GM18502 (cell line): Measurements from ENCODE around the gene NELFB.
A peak's percentile ranks its signal among the peaks of the same experiment; 100 is the strongest.
"Not testable (repeated sequence)": the region's sequence is repeated elsewhere in the genome, so short reads cannot be mapped to it uniquely, and the experiment has no call there.

ENCODE experiments used
- ATAC-seq: cut with Tn5 transposase; IDR thresholded peaks from one replicate; pipeline ENCODE4 v1.9.1; 2021; ENCODE audit warnings: mild to moderate bottlenecking; ENCODE audit not compliant: unreplicated experiment, poor library complexity

NELFB gene

GRCh38 chr9:137245450-137246421 is 9.4 kb upstream of the NELFB start:
- no peak for ATAC-seq

GRCh38 chr9:137247135-137247915 is 7.8 kb upstream of the NELFB start:
- ATAC-seq, result no peak

DNA sequence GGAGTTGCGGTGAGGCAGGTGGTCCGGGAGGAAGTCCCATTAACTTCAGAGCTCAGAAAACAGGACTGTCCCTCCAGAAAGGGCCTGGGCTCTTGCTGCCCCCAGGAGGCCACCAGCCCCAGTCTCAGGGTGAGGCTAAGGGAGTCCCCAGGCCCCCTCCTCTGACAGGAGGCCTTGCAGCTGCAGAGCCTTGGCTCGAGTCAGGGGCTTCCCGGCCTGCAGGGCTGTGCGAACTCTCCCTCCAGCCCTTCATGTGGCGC is 7.3 kb upstream of the NELFB start:
- ATAC-seq, result no peak

GRCh38 chr9:137250329-137251193 is 4.6 kb upstream of the NELFB start:
- ATAC-seq, result no peak

DNA sequence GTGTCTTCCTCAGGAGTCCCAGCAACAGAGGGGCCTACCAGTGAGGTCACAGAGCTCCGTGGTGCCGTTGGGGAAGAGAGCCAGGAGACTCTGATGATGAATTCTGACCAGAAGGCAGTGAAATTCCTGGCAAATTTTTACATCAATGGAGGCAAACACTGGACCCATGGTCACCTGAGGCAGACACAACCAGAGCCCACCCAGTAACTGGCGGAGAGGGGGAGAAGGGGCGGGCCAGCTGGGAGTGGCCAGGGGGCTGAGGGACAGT is 4.0 kb upstream of the NELFB start, which contains the start of gene STPG3:
STPG3 (plus strand) TSS at position 93 of the 268 bp plus-strand sequence; CDS start at position 94, 1 bp downstream.
- ATAC-seq, result no peak

GRCh38 chr9:137251490-137252268 is 3.4 kb upstream of the NELFB start:
- ATAC-seq, result no peak

GRCh38 chr9:137252555-137253506 is 2.3 kb upstream of the NELFB start:
- no peak for ATAC-seq

GRCh38 chr9:137253717-137254623 is 1.2 kb upstream of the NELFB start:
- ATAC-seq, result no peak

DNA sequence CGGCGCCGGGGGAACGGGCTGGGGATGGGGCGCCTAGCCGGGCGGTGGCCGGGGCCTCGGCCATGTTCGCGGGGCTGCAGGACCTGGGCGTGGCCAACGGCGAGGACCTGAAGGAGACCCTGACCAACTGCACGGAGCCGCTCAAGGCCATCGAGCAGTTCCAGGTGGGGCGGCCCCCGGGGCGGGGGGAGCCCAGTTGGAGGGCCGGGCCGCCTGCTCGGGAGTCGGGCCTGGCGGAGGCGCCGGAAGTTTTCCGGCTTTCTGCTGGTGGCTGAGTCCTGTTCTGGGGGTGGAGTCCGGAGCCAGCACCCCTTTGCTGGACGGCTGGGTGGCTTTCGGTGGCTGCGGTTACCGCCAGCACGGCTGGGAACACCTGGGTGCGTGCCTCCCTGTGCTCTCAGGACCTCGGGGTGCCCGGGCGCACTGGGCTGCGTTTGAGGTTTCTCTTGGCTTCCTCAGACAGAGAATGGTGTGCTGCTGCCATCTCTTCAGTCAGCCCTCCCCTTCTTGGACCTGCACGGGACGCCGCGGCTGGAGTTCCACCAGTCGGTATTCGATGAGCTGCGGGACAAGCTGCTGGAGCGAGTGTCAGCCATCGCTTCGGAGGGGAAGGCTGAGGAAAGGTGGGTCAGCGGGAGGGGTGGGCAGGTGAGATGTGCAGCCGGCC is 454 bp downstream of the NELFB start:
- ATAC-seq, result peak; percentile 26

DNA sequence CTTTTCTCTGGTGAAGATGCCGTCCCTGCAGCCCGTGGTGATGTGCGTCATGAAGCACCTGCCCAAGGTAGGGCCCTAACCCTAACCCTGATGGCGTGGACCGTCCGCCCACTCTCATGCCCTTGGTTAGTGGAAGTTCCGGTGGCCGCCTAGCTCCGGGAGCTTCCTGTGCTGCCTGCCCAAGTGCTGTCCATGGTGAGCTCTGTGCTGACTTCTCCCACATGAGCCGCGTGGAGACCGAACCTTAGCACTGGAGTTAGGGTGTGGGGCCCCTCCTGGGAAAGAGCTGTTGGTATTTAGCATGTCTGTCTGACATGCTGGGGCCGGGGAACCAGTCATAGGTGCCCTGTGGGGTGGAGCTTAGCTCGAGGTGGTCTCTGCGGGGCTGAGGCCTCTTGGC is 1.2 kb downstream of the NELFB start:
- ATAC-seq, result no peak

DNA sequence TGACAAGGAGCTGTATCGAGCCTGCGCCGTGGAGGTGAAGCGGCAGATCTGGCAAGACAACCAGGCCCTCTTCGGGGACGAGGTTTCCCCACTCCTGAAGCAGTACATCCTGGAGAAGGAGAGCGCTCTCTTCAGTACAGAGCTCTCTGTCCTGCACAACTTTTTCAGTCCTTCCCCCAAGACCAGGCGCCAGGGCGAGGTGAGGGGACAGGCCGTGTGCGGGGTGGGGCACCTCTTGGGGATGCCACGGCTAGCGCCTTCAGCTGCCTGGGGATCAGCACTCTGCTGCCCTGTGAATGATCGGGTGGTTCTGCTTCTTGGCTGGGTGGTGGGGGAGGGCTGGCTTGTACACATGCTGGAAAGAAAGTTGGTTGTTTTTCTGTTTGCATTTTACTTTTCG is 1.7 kb downstream of the NELFB start:
- no peak for ATAC-seq

DNA sequence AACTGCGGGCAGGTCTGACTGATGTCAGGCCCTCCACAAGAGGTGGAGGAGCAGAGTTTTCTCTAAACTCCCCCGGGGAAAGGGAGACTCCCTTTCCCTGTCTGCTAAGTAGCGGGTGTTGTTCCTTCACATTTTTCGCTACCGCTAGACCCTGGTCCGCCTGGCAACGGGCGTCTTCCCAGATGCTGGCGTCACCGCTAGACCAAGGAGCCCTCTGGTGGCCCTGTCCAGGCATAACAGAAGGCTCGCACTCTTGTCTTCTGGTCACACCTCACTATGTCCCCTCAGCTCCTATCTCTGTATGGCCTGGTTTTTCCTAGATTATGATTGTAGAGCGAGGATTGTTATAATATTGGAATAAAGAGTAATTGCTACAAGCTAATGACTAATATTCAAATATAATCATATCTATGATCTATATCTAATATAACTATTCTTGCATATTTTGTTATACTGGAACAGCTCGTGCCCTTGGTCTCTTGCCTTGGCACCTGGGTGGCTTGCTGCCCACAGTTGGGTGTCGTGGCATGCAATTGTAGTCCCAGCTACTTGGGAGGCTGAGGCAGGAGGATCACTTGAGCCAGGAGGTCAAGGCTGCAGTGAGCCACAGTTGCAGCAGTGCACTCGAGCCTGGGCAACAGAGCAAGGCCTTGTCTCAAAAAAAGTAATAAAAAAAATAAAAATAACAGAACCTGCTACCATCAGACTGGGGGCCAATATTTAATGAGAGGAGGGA is 7.2 kb downstream of the NELFB start:
- ATAC-seq, result not testable (repeated sequence)

- ATAC-seq, result no peak
Measured at GRCh38 chr9:137262909-137263285, 7.8 kb downstream of the NELFB start.

DNA sequence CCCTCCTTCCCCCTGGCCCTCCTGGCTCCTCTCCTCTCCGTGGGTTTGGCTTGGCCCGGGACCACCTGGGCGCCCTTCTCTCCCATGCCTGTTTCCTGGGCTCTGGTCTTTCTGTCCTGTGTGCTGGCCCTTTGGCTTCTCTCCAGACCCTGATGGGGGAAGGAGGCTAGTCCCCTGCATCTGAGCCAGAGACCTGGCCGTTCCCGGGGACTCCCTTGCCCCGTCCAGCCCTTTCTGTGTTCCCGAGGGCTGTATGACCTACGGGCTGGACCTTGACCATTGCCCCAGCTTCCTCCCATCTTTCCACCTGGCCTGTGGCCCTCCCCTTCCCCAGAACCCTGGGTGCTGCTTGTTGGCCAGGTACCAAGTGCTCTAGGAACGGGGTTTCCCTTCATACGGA is 8.4 kb downstream of the NELFB start:
- no peak for ATAC-seq

DNA sequence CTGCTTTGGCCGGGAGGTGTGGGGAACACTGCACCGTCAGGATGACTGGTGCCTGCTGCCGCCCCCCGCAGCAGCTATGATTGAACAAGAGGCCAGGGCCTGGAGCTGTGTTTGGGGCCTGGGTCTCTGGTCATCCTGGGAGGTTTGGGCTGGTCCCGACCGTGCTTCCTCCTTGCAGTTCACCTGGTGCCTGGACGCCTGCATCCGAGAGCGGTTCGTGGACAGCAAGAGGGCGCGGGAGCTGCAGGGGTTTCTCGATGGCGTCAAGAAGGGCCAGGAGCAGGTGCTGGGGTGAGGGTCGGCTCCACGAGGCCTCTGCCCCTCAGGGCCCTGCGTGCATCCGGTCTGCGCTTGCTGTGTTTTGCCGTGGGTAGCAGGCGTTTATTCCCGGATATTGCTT is 8.9 kb downstream of the NELFB start:
- no peak for ATAC-seq

DNA sequence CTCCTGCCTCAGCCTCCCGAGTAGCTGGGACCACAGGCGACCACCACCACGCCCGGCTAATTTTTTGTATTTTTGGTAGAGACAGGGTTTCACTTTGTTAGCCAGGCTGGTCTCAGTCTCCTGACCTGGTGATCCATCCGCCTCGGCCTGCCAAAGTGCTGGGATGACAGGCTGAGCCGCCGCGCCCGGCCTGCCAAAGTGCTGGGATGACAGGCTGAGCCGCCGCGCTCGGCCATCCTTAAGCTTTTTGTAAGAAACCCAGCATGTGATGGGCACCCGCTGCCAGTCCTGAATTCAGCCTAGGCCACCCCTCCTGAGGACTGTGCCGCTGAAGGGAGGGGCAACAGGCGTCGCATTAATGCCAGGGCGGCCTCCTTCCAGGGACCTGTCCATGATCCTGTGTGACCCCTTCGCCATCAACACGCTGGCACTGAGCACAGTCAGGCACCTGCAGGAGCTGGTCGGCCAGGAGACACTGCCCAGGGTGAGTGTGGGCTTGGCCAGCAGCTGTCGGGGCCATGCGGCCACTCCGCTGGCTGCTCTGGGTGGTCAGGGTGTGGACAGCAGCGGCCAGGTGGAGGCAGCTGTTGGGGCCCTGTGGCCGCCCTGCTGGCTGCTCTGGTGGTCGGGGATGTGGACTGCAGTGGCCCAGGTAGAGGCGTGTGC is 10.5 kb downstream of the NELFB start:
- ATAC-seq, result no peak
